Effector CD8-positive, alpha-beta T cell (primary cell): ENCODE results near the gene TSPAN15.
"Not testable (repeated sequence)": the region's sequence is repeated elsewhere in the genome, so short reads cannot be mapped to it uniquely, and the experiment has no call there.

Experiments used
- DNase-seq: peaks from one replicate; lab custom pipeline; 2025; lab: John Stamatoyannopoulos, UW

TSPAN15 gene

GRCh38 chr10:69488149-69488844 is 37.0 kb downstream of the TSPAN15 start:
- DNase-seq = not testable (repeated sequence)

- DNase-seq = not testable (repeated sequence)
Measured at GRCh38 chr10:69488856-69489255, 37.6 kb downstream of the TSPAN15 start.

GRCh38 chr10:69489506-69490090 is 38.3 kb downstream of the TSPAN15 start:
- DNase-seq = no peak

GRCh38 chr10:69490876-69491275 is 39.6 kb downstream of the TSPAN15 start:
- no peak for DNase-seq

GRCh38 chr10:69491611-69492010 is 40.3 kb downstream of the TSPAN15 start:
- DNase-seq = no peak

DNA sequence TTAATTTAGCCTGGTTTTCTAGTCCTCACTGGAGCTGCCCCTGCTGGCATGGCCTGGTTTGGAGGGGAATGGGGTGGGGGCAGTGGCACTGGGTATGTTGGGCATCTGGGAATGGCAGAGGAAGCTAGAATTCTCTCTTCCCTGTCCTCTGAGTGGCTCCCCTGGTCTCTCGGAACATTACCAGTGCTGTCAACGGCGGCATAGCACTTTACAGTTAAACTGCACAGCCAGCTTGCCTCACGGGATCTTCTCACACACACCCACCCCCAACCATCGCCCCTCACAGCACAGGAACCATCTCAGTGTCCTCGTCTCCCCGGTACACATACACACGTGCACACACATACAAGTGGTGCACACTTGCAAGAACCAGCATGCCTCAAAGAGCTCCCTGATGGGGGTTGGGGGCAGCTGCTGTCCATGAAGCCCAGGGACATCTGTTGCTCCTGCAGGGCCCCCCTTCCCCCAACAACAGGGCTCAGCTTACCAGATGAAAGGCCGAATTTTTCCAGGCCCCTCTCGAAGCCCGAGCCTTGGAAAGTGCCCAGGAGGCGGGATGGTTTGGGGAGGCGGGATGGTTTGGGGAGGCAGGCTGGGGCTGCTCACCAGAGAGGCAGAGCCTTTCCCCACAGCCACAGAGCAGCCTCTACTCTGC is 41.0 kb downstream of the TSPAN15 start:
- no peak for DNase-seq

- DNase-seq = no peak
Measured at GRCh38 chr10:69492746-69493462, 41.6 kb downstream of the TSPAN15 start.

DNA sequence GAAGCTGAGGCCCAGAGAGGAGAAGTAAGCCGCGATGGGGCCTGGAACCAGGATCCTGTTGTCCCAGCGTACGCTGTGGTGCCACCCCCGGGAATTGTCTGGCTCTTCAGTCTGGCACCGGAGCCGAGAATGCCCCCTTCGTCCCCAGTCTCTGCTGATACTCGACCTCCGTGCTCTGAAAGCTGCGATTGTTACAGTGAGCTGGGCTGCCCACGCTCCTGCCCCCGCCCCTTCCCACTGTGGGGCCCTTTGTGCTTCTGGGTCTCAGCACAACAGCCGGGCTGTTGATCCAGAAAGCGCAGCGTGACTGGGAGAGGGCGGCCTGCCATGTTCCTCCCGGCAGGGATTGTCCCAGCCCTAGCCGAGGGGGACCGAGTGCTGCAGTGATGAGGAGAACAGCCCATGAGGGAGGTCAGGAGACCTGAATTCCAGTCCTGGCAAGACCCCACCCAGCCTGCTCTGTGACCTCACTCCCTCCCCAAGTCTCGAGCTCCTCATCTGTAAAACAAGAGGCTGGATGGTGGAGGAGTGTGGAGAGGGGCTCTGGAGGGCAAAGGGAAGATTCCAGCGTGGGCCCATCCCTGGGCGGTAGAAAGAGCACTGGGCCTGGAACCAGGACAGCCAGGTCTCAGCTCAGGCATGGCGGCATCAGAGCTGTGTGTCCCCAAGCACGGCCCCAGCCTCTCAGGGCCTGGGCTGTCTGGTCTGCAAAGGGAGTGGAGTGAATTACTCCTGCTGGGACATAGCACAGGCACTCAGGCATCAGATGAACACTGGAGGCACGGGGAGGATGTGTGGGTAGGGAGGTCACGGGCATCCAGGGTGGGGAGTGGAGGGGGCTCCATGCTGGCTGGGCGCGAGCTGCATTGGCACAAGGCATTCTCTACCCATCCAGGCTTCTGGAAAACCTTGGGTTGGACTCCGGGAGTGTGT is 43.6 kb downstream of the TSPAN15 start:
- no peak for DNase-seq

DNA sequence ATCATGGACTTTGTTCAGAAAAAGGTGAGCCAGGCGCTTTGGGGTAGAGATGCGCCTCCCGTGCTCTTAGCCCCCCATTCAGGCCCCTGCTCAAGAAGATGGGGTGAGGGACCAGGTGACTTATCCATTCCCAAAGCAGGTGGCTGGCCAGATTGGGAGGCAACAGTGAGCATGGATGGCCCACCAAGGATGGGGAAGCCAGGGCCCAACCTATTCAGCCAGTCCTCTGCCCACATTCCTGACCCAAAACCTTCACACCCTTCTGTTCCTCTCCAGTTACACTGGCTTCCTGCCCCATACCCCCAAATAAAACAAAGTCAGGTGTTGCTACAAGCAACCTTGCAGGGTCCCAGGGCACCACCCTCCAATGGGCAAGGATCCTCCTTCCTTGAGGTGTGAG is 44.4 kb downstream of the TSPAN15 start:
- no peak for DNase-seq

- no peak for DNase-seq
Measured at GRCh38 chr10:69496352-69497230, 45.3 kb downstream of the TSPAN15 start.

- DNase-seq = no peak
Measured at GRCh38 chr10:69497231-69497561, 45.9 kb downstream of the TSPAN15 start.

DNA sequence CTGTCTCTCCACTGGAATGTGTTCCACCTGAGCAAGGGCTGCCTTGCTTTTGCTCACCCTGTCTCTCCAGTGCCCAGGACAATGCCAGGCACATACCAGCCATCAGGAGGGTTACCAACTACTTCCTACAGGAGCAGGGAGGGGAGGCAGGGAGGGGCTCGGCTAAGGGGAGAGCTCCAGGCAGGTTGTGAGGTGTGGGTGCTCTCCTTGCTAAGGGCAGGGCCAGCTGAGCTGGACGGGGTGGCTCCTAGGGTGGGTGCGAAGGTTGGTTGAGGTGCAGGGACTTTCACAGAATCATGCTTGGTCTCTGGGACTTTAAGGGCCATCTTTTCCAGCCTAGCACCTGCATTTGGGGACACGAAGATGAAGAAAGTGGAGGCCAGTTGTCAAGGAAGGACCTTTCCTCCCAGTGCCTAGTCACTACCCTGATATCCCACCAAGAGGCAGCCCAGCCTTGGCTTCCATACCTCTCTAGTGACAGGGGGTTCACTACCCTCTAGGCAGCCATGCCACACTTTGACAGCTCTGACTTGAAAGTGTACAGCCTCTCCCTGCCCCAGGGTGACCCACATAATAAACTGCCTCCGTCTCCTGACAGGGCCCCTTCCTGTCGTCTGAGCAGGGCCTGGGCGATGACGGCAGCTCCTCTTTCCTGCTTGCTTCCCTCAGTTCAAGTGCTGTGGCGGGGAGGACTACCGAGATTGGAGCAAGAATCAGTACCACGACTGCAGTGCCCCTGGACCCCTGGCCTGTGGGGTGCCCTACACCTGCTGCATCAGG is 46.5 kb downstream of the TSPAN15 start:
- no peak for DNase-seq

DNA sequence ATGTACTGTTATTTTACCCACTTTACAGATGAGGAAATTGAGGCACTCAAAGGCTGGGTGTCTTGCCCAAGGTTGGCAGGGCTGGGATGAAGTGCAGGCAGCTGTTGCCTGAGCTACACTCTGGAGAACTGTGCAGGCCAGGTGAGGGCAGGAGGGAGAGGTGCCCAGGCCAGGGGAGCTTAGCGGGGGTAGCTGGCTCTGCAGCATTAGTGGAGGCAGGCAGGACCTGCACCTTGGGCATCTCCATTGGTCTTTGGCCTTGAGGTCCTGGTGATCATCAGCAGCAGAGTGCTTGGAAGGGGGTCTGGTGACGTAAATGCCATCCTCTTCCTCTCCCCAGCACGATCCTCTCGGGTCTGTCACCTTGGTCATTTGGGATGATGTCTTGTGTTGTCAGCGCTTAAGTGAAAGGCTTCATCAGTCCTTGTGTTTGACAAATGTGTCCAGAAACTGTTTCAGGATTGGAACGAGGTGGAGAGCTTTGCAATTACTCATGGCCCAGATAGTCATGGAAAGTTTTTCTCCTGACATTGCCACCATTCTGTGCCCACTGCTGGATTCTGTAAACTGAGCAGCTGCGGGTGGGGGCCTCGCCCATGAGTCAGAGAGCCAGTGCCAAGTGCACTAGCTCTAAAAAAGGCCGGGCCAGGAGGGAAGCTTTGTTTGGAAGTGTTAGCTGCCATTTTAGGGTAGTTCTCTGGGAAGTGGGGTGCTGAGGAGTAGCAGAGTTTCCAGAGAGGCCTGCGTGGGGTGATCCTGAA is 47.6 kb downstream of the TSPAN15 start:
- DNase-seq = no peak

DNA sequence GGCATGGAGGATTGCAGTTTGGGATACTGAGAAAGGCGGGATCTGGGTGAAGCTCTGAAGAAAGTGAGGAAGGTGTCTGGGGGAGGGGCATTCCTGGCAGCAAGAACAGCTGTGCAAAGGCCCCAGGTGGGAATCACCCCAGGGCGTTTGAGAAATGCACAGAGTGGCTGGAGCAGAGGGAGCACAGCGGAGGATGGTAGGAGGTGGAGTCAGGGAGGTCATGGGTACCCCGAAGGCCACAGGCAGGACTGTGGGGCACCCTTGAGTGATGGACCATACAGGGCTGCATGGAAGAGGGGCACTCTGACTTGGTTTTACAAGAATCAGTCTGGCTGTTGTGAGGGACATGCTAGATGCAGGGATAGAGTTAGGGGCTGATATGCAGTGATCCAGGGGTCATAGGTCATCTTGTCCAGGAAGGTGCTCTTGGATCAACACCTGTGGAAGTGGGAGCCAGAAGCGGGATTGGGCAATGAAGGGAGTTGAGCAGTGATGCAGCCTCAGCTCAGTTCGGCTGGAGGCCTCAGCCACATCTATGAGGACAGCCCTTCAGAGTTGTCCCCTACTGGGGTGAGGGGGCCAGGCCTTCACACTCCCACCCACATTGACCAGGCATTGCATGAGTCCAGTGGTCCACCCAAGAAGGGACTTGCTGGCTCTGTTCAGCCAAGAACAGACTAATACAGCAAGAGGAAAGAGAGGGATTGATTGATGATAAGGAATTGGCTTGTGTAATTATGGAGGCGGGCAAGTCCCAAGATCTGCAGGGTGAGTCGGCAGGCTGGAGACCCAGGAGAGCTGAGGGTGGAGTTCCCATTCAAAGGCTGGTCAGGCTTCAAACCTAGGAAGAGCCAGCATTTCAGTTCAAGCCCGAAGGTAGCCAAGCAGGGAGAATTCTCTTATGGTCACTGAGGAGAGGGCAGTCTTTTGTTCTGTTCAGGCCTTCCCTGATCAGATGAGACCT is 48.7 kb downstream of the TSPAN15 start:
- no peak for DNase-seq

- DNase-seq = no peak
Measured at GRCh38 chr10:69500864-69501468, 49.7 kb downstream of the TSPAN15 start.

DNA sequence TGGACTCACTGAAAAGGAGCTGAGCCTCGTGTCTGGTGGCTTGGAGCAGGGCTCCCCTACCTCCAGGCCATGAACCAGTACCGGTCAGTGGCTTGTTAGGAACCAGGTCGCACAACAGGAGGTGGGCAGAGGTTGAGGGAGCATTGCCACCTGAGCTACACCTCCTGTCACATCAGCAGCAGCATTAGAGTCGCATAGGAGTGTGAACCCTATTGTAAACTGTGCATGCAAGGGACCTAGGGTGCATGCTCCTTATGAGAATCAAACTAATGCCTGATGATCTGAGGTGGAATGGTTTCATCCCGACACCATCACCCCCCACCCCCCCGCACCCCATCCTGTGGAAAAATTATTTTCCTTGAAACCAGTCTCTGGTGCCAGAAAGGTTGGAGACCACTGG is 50.4 kb downstream of the TSPAN15 start:
- no peak for DNase-seq

- DNase-seq = no peak
Measured at GRCh38 chr10:69502589-69502988, 51.3 kb downstream of the TSPAN15 start.
